Measurements from ENCODE around the gene MYPN.

DNA sequence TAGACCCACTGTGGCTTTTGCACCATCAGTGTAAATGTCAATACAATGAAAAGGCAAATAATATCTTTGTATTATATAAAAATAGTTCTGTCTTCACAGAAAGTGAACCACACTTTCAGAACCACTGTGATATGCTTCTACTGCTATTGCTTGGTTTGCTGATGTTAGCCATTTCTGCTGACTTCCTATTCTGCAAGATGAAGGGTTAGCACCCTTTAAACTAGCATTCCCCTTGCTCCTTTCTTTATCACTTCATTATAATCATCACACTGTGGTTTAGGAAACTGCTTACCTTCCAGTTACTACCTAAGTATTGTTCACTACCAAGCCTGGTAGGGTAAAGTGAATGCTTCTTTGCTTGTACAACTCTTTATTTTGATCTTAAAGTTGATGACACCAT, 29.2 kb downstream of the MYPN start:
- no peak for TF ChIP-seq POLR2AphosphoS5 (IDR thresholded peaks at IDR 0.05; ENCODE audit: low read depth)
- TF ChIP-seq, protein P1, sequence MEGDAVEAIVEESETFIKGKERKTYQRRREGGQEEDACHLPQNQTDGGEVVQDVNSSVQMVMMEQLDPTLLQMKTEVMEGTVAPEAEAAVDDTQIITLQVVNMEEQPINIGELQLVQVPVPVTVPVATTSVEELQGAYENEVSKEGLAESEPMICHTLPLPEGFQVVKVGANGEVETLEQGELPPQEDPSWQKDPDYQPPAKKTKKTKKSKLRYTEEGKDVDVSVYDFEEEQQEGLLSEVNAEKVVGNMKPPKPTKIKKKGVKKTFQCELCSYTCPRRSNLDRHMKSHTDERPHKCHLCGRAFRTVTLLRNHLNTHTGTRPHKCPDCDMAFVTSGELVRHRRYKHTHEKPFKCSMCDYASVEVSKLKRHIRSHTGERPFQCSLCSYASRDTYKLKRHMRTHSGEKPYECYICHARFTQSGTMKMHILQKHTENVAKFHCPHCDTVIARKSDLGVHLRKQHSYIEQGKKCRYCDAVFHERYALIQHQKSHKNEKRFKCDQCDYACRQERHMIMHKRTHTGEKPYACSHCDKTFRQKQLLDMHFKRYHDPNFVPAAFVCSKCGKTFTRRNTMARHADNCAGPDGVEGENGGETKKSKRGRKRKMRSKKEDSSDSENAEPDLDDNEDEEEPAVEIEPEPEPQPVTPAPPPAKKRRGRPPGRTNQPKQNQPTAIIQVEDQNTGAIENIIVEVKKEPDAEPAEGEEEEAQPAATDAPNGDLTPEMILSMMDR (conservative IDR thresholded peaks at IDR 0.05; ENCODE audit: low read depth in 2 of 2): no peak
- TF ChIP-seq EZH2 (IDR thresholded peaks at IDR 0.05; ENCODE audit: low read depth, unreplicated experiment): no peak
- TF ChIP-seq, protein P2, sequence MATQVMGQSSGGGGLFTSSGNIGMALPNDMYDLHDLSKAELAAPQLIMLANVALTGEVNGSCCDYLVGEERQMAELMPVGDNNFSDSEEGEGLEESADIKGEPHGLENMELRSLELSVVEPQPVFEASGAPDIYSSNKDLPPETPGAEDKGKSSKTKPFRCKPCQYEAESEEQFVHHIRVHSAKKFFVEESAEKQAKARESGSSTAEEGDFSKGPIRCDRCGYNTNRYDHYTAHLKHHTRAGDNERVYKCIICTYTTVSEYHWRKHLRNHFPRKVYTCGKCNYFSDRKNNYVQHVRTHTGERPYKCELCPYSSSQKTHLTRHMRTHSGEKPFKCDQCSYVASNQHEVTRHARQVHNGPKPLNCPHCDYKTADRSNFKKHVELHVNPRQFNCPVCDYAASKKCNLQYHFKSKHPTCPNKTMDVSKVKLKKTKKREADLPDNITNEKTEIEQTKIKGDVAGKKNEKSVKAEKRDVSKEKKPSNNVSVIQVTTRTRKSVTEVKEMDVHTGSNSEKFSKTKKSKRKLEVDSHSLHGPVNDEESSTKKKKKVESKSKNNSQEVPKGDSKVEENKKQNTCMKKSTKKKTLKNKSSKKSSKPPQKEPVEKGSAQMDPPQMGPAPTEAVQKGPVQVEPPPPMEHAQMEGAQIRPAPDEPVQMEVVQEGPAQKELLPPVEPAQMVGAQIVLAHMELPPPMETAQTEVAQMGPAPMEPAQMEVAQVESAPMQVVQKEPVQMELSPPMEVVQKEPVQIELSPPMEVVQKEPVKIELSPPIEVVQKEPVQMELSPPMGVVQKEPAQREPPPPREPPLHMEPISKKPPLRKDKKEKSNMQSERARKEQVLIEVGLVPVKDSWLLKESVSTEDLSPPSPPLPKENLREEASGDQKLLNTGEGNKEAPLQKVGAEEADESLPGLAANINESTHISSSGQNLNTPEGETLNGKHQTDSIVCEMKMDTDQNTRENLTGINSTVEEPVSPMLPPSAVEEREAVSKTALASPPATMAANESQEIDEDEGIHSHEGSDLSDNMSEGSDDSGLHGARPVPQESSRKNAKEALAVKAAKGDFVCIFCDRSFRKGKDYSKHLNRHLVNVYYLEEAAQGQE (IDR thresholded peaks at IDR 0.05; ENCODE audit: unreplicated experiment): no peak
- TF ChIP-seq CREB1 (CRISPR knock-in tag; IDR thresholded peaks at IDR 0.05; ENCODE audit: low read depth): no peak
- TF ChIP-seq EZH2phosphoT487 (IDR thresholded peaks at IDR 0.05; ENCODE audit: unreplicated experiment): no peak
